Glomerular visceral epithelial cell (primary cell): Measurements from ENCODE around the gene TRAPPC10.
A peak's percentile ranks its signal among the peaks of the same experiment; 100 is the strongest.

ENCODE experiments used
- DNase-seq: peaks from one replicate; pipeline ENCODE4 v3.0.0-alpha.2; 2016; ENCODE audit errors: extremely low spot score

TRAPPC10 gene

DNA sequence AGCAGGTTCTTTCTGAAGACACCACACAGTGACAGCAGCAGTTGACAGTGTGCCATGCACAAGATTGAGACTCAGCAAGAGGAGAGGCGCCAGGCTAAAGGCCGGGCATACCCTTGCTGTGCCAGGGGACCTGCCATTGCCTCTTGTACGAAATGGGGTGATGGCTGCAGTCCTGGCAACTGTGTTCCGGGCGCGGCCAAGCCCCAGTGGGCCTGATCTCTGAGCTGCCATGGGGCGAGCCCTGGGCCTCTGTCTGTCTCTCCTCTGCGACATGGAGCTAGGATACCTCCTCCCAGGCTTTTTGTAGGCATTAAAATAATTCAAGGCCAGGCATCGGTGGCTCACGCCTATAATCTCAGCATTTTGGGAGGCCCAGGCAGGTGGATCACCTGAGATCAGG, 9.6 kb upstream of the TRAPPC10 start:
- no peak for DNase-seq

DNA sequence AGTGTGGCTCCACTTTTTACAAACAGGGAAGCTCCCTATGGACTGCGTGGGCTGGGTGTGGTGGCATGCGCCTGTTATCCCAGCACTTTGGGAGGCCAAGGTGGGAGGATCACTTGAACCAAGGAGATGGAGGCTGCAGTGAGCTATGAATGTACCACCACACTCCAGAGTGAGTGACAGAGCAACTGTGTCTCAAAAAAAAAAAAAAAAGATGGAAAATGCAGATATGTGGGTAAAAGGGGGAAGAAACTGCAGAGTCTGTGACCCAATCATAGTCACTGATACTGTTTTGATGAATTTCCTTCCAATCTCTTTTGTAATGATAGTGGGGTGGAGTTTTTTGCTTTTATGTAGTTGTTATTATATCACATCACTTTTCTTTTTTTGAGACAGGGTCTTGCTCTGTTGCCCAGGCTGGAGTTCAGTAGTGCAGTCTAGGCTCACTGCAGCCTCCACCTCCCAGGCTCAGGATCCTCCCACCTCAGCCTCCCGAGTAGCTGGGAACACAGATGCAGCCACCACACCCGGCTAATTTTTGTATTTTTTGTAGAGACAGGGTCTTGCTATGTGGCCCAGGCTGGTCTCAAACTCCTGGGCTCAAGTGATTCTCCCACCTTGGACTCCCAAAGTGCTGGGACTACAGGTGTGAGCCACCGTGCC, 8.7 kb upstream of the TRAPPC10 start:
- no peak for DNase-seq

DNA sequence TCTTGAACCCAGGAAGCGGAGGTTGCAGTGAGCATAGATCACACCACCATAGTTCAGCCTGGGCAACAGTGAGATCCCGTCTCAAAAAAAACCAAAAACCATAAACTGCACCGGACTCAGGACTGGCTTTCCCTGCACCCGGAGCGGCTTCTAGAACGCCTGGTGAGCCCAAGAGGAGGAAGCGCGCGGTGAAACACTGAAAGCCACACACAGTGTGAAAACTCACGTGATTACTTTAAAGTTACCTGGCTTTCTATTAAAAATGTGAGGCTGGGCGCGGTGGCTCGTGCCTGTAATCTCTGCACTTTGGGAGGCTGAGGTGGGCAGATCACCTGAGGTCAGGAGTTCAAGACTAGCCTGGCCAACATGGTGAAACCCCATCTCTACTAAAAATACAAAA, 7.0 kb upstream of the TRAPPC10 start:
- DNase-seq = no peak

DNA sequence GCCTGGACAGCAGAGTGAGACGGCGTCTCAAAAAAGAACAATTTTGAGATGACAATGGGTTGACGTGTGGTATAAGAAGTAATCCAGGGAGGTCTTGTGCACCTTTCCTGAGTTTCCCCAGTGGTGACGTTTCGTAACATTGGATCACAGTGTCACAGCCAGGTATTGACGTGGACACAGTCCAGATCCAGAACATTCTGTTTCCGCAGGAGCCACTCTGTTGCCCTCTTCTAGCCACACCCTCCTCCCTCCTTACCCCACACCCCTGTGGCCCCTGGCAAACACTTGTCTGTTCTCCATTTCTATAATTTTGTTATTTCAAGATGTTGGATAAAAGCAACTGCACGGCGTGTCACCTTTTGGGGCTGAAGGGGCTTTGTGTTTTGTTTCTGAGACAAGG, 6.5 kb upstream of the TRAPPC10 start:
- no peak for DNase-seq

DNA sequence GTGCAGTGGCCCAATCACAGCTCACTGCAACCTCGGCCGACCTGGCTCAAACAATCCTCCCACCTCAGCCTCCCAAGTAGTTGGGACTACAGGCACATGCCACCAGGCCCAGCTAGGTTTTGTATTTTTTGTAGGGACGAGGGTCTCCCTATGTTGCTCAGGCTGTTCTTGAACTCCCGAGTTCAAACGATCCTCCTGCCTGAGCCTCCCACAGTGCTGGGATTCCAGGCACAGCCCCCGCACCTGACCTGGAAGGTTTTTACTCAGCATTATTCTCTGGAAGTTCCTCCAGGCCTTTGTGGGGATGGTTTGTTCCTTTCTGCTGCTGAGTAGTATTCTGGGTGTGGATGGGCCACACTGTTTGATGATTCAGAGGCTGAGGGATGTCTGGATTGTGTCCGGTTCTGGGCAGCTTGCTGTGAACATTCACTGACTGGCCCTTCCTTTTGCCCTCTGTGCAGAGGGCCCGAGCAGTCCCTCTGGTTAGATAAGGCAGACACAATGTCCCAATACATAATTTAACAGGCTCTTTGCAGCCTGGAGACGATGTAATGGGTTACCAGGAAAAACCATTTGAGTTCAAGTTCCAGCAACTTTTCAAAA, 6.0 kb upstream of the TRAPPC10 start:
- DNase-seq = peak; percentile 86

DNA sequence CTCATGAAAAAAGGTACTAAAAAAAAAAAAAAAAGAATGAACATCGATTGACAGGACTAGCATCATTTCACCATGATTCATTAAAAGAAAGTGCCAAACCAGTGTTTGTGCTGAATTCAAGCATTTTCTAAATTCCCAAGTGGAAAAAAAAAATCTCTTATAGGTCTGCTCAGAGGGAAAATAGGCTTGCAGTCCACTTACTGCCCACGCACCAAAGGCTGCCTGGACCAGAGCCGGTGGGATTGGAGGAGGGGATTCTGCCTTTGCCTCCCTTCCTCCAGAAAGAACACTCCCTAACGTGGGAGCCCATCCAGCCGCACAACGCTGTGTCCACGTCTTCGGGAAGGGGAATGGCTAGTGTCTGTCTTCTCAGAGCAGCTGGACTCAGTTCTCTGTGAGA, 5.5 kb upstream of the TRAPPC10 start:
- no peak for DNase-seq

DNA sequence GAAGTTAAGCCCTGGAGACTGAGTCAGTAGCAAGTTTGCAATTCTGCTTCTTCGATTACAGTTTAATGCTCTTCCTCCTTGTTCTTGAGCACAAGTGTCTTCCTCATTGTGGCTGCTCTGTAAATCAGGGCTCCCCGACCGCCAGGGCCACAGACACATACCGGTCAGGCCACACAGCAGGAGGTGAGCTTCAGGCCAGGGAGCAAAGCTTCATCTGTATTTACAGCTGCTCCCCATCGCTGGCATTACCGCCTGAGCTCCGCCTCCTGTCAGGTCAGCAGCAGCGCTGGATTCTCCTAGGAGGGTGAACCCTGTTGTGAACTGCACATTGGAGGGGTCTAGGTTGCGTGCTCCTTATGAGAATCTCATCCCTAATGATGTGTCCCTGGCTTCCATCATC, 1.7 kb upstream of the TRAPPC10 start:
- no peak for DNase-seq

DNA sequence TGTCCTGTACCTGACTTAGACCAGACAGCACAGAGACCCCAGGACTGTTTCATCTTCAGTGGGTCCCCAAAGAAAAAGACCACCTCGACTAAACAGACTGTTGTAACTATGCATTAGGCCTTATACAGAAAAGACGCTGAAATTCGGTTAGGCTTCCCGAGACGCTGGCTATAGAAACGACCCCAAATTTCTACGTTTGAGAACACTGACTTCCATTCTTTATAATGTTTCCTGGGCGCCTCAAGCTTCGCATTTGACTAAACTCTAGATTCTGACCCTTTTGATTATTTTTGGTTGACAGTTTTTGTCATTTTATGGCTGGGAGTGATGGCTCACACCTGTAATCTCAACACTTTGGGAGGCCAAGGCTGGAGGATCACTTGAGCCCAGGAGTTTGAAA, 986 bp upstream of the TRAPPC10 start:
- no peak for DNase-seq

DNA sequence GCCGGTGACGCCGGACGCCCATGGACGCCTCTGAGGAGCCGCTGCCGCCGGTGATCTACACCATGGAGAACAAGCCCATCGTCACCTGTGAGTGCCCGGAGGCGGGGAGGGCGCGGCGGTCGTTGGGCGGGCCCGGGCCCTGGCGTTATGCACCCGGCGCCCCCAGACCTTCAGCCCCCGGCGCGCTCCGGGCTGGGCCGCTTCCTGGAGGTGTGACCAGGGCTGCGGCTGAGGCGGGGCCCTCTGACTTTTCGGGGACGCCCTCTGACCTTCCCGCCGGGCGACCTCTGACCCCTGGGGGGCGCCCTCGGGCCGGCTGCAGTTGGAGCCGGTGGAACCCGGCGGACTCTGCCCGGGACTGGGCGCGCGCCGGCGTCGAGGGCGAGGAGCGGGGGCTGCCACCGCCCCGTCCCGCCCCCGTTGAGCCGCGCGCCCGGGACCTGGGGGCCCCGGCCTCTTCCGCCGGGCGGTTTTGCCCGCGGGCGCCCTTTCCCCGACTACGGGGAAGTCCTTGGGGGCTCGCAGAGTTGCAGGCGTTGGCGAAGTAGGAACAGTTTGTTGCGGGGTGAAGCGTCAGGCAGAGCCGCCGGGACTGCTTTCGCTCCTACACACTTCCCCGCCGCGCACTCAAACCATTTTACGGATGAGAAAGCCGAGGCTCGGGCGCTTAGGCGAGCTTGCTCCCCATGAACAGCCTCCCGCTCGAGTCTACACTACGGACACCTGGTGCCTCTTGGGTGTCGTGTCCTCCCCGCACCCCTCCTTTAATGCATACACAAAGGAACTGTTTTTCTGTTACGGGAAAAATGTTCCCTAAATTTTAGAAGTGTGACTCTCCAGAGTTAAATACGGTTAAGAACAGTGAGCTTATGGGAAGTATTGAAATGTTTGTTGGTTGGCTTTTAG, 618 bp downstream of the TRAPPC10 start:
- DNase-seq = peak; percentile 40

DNA sequence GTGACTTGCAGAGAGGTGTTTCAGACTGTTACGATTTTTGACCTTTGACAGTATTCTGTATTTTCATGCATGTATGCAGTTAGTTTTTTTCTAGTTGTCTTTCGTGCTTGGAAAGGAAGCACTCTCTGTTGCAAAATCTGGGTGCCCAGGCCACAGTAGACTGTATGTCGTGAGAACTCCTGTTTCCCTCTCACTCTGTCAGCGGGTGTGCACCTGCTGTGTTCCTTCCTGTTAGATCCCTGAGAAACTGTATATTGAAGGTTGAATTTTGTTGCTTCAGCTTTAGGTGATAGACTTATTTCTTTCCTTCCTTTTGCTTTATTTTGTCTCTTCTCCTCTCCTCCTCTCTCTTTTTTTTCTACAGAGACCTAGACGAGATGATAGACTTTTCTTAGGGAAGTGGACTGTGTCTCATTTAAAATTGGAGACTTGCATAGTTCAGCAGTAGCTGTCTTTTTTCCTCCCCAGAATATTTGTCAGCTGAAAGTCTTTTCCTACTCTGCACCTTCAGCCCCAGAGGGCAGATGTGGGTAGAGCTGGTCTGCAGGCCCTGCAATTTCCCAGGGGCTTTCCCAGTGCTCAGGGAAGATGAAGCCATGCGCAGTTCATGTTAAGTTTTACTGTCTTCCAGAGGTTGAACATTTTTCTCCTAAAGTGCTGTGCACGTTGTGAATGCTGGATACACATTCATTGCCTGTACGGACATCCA, 1.4 kb downstream of the TRAPPC10 start:
- peak; percentile 38 for DNase-seq

DNA sequence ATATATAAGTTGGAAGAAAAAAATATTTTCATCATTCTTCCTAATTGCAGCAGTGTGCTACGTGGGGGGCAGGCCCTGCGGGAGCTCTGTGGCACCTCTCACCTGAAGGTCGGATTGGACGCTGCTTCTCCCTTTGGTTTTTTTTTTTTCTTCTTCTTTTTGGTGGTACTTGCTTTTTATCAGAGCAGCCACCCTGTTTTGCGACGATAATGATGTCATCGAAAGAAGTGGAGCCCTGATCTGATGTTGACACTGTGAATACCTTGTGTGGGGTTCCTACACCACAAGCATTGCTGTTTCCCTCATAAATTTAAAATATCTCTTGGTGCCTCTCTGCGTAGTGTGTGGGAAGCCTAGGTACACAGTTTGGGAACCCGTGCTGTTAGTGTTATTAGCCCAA, 5.5 kb downstream of the TRAPPC10 start:
- no peak for DNase-seq

DNA sequence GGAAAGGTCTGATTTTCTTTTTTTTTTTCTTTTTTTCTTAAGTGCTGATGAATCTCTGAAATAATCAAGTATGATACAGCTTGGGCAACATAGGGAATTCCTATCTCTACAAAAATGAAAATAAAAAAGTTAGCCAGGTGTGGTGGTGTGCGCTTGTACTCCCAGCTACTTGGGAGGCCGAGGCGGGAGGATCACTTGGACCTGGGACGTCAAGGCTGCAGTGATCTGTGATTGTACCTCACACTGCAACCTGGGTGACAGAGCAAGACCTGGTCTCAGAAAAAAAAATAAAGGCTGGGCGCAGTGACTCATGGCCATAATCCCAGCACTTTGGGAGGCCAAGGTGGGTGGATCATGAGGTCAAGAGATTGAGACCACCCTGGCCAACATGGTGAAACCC, 6.0 kb downstream of the TRAPPC10 start:
- DNase-seq = no peak

DNA sequence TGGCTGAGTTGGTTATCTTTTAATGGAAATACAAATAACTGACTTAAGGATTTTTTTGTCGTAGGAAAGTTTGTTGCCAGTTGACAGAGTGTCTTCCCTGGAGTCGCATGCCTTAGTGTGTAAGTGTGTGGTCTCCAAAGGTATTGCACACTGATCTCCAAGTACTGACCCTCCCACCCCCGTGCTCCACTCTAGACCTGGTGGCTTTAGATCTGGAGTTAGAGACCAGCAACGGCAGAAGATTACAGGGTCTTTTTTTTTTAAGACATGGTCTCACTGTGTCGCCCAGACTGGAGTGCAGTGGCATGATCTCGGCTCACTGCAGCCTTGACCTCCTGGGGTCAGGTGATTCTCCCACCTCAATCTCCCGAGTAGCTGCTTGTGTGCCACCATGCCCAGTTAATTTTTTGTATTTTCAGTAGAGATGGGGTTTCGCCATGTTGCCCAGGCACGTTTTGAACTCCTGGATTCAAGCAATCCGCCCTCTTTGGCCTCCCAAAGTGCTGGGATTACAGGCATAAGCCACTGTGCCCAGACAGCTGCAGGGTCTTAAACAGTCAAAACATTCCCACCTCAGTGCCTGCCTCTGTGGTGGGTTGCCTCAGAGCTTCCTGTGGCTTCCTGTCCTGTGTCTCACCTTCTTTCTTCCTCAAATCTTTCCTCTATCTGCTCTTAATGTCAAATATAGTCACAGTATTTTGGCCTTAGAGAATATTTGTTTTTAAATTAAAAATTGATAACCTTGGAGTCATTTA, 6.9 kb downstream of the TRAPPC10 start:
- no peak for DNase-seq

DNA sequence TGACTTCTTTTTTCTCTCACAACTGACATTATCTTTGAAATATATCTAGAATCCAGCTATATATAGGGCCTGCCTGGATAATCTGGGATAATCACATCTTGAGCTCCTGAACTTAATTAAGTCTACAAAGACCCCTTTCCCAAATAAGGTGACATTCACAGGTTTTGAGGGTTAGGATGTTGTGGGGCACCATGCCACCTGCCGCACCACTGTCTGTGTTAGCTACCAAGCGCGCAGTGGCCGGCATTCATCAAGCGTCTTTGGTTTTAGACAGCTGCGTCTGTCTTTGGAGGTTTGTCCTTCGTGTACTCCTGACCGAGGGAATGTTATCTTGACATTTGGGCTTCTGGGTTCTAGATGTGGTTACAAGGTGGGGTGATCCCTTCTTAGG, 7.5 kb downstream of the TRAPPC10 start:
- no peak for DNase-seq

DNA sequence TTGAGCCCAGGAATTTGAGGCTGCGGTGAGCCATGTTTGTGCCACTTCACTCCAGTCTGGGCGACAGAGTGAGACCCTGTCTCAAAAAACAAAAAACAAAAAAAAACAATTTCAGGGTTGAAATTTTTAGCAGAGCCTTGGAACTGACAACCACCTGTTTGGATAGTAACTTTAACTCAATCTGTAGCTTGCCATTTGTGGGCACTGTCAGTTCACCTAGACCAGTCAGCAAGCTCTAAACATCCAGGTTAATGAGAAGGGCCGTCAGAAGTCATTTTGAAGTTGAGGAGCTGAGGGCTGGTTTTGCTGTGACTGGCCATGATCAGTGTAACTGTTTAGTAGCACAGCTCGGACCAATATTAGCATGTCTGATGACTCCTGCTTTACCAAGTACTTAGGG, 8.4 kb downstream of the TRAPPC10 start:
- no peak for DNase-seq

DNA sequence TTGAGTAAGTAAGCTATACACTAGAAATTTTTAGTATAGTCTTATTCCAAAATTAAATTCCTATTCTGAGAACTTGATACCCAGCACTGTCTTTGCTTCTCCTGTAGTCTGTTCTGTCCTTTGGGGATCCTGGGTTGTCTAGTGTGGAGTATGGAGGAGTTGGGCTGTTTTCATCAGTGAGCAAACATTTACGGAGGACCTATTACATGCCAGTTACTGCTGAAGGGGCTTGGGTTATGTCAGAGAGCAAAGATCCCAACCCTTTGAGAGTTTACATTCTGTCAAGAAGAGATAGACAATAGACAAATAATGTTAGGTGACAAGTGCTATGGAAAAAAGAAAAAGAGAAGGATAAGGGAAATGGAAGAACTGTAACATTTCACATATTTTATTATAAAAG, 9.0 kb downstream of the TRAPPC10 start:
- no peak for DNase-seq

DNA sequence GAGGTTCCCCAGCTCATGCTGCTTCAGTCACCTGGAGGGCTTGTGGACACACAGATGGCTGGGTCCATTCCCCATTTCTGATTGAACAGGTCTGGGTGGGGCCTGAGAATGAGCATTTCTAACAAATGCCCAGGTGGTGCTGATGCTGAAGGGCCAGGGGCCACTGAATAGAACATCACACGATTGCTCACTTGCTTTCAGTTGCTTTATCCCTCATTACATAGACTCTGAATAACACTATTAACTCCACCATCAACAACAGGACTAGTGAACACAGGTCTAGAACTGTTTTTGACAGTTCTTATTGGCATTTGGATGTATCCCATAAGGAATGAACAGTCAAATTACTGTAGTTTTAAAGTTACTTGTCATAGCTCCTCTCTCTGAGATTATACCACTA, 12.1 kb downstream of the TRAPPC10 start:
- no peak for DNase-seq

DNA sequence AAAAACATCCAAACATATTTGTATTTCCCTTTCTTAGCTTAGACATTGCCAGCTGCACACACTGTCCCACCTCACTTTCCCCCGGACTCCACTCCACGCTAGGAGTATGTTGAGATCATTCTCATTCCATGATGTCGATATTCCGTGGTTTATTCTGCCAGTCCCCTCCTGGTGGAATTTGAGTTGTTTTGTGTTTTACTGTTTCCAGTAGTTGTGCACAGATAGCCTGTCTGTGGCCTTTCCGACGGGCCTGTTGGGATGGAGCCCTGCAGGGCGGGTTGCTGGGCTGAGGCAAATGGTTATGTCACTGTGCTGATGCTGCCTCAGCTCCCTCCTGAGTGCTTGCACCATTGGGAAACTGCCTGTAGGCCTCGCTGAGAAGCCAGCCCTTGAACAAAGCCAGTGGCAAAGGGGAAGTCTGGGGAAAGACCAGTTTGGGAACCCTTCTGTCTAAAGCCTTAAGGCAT, 12.8 kb downstream of the TRAPPC10 start:
- DNase-seq = peak; percentile 57

DNA sequence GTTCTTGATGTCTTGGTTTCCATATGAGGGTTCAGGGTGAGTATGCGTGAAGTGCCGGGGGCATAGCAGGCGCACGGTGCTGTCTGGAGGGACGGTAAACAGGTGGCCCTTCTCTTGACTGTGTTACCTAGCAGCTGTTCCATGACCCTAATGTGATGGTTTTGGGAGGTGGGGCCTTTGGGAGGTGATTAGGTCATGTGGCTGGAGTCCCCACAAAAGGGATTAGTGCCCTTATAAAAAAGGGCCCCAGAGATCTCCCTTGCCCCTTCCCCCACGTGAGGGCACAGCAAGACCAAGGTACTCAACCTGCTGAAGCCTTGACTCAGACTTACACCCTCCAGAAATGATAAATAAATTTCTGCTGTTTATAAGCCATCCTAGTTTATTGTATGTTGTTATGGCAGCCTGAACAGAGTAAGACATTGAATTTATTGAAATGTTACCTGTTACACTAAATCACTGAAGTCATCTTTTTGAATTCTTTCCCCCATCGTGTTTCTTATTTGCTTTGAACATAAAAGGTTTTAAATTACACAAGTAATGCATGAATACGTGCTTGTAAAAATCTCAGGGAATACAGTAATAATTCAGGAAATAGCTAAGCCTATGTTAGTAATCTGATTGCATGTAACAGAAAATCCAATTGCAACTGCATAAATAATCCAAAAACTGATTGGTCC, 15.6 kb downstream of the TRAPPC10 start:
- DNase-seq = no peak

DNA sequence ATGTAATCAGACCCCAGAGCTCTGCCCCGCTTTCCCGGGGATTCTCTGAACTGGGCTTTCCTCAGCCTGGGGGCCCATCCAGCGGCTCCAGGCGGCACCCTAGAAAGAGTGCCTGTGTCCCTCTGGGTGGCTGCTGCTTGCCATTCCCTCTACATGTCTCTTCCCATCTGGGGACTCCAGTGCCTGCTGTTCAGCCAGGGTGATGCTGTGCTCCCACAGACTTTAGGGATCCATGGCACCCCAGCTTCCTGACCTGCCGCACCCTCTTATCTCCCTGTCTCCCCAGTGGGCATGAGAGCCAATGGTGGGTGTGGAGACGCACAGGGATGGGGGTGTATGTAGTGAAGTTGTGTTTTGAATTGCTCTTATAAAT, 16.2 kb downstream of the TRAPPC10 start:
- no peak for DNase-seq
